IPS DF 19.7 (cell line): ENCODE measurements around the gene UIMC1.
"Not testable (repeated sequence)": the region's sequence is repeated elsewhere in the genome, so short reads cannot be mapped to it uniquely, and the experiment has no call there.

ENCODE experiments used
- DNase-seq: peaks from one replicate; pipeline ENCODE4 v3.0.0-alpha.2; 2013; ENCODE audit warnings: low read depth, low spot score

The UIMC1 gene

GRCh38 chr5:177006265-177006972 lies at the start of gene UIMC1:
TSS of gene UIMC1 (minus strand) at chr5:177006779. CDS start at chr5:176982615, 24,164 bp downstream.
- DNase-seq, result peak; percentile 61

DNA sequence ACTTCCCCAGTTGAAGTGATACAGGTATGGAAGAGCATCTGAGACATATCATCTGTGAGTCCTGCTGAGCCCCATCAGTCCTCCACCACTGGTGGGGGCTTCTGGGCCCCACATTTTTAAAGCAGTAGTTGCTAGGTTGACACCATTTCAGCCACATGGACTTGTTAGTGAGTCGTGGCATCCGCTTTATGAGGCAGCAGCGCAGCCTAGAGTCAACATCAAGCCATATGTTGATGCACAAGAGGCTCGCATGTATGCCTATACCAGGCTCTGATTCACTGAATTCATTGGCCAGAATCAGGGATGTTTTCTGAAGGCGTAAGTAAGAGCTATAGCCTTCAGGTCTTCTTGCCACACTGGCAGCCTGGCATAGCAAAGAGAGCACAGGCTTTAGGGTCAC lies 42.7 kb upstream of the UIMC1 start:
- no peak for DNase-seq

- DNase-seq, result not testable (repeated sequence)
Observed at GRCh38 chr5:177048531-177048930, 42.0 kb upstream of the UIMC1 start.

DNA sequence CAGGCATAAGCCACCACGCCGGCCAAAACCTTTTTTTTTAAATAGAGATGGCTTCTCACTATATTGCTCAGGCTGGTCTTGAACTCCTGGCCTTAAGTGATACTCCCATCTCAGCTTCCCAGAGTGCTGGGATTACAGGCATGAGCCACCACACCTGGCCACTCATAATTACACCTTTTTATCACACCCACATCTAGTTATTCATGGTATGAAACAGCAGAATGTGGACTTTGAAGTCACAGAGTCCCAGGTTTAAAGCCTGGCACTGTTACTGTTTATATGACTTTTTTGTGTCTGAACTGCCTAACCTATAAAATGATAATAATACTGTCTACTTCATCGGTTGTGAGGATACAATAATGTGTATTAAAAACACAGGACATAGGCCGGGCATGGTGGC lies 39.1 kb upstream of the UIMC1 start:
- DNase-seq, result no peak

GRCh38 chr5:177044641-177045040 lies 38.1 kb upstream of the UIMC1 start:
- no peak for DNase-seq

DNA sequence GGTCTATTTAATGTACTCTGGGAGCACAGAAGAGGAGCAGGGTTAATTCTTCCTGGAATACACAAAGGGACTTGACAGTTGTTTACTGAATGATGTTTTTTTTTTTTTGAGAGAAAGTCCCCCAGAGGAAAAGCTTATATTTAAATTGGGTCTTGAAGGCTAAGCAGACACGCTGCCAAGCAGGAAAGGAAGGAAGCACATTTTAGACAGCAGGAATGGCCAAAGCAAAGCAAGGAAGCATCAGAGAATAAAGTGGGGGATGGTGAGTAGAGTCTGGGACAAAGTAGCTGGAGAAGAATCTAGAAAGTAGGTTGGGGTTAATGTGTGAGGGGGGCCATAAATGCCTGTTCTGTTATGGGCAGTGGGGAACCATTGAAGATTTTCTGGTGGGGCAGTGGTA lies 37.4 kb upstream of the UIMC1 start:
- DNase-seq, result no peak

DNA sequence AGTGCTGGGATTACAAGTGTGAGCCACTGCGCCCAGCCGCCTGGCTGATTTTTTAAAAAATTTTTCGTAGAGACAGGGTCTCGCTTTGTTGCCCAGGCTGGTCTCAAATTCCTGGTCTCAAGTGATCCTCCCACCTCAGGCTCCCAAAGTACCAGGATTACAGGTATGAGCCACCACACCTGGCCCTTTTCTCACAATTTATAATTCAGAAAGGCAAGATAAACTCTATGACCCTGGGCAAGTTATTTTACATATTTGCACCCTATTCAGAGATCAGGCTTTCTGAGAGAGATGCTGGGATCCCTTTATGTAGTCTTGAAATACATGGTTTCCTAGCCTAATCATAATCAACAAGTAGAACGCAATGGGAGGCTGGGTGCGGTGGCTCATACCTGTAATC lies 36.5 kb upstream of the UIMC1 start:
- no peak for DNase-seq

DNA sequence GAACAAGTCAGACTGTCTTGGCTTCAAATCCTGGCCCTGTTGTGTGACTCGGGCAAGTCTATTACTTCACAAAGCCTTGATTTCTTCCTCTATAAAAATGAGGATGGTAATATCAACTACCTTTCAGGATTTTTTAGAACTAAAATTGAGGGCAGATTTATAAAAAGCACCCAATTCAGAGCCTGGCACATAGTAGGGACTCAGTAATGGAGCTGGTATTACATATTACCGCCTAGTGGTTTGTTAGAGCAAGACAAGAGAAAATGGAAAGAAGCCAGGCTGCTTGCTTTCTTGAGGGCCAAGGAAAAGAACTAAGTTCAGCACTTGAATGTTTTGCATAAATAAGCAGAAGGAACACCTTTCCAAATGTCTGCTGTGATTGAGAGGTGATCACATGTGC lies 35.4 kb upstream of the UIMC1 start:
- DNase-seq, result no peak

- DNase-seq, result no peak
Observed at GRCh38 chr5:177040814-177041420, 34.3 kb upstream of the UIMC1 start.

DNA sequence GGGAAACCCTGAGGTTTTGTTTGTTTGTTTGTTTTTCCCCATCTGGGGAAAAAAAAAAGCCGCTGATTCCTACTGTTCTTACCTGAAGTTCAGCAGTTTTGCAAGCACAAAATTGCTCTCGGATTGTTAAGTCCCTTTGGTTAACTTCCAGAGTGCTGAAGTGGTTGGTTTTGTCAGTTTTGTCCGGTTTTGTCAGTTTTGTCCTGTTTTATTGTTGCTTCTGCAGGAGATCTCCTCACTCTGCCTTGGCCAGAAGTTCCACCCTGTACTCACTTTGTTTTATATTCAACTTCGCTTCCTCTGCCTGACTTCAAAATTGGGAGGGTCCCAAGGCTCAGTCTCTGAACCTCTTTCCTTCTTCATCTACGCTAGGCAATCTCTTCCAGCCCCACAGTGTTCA lies 30.3 kb upstream of the UIMC1 start:
- no peak for DNase-seq

- DNase-seq, result no peak
Observed at GRCh38 chr5:177036443-177036842, 29.9 kb upstream of the UIMC1 start.

DNA sequence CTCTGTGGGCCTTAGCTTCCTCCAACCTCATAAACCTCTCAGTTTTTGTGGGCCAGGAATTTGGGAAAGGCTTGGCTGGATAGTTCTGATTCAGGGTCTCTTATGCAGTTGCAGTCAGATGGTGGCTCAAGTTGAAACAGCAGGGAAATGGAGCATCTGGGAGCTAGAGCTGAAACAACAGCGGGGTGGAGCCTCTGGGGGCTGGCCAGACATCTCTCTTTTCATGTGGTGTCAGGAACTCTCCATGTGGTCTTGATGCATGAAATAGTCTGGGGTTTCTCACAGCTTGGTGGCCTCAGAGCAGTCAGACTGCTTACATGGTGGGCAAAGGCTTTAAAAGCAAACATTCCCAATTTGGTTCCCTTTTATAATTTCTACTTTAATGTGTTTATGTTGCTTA lies 29.4 kb upstream of the UIMC1 start:
- no peak for DNase-seq

- DNase-seq, result no peak
Observed at GRCh38 chr5:177029498-177029897, 22.9 kb upstream of the UIMC1 start.

DNA sequence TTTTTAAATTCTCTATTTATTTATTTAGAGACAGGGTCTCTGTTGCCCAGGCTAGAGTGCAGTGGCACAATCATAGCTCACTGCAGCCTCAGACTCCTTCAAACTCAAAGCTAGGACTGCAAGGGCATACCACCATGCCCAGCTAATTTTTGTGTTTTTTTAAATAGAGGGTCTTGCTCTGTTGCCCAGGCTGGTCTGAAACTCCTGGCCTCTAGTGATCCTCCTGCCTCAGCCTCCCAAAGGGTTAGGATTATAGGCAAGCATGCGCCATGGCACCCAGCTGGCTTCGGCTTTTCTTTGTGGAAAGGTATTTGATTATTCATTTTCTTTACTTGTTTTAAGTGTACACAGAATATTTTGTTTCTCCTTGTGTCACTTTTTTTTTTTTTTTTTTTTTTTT lies 21.1 kb upstream of the UIMC1 start:
- no peak for DNase-seq

GRCh38 chr5:177025101-177025601 lies 18.6 kb upstream of the UIMC1 start:
- no peak for DNase-seq

- no peak for DNase-seq
Observed at GRCh38 chr5:177024559-177024958, 18.0 kb upstream of the UIMC1 start.

DNA sequence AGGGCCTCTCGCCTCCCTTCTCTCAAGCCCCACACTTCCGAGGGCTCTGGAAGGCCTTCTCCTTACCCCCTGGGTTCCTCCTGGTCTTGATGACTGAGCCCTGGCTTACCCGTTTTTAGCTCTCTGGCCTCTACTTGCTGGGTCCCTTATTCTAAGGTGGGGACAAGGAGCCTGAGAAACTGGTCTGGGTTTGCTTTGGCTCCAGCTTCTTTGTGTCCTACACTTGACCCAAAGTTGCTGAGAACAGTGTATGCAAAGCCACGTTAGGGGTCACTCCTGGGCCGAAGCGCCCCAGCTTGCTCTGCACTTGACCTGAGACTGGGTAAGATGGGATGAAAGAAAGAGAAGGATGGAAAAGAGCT lies 16.7 kb upstream of the UIMC1 start:
- no peak for DNase-seq

- DNase-seq, result peak; percentile 86
Observed at GRCh38 chr5:177022386-177023302, 16.1 kb upstream of the UIMC1 start, which contains the start of gene ZNF346. TSS of gene ZNF346 (plus strand) at chr5:177022696. CDS start at chr5:177022739, 43 bp downstream.

- no peak for DNase-seq
Observed at GRCh38 chr5:177020033-177020432, 13.5 kb upstream of the UIMC1 start.

DNA sequence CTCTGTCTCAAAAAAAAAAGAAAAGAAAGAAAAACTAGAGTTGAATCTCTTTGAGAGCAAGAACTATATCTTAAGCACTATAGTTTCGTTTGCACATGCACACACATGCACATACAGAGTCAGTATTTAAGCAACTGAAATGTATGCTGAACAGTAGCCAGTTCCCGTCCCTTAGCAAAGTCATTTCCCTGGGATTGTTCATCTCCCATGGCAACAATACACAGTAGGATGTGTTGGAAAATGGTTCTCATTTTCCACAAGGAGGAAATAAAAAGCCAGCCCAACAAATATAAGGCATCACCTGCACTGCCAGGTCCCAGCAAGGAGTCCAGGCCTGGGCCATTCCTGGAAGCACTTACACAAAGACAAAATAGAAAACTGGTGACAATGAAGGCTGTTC lies 11.8 kb upstream of the UIMC1 start:
- DNase-seq, result no peak

DNA sequence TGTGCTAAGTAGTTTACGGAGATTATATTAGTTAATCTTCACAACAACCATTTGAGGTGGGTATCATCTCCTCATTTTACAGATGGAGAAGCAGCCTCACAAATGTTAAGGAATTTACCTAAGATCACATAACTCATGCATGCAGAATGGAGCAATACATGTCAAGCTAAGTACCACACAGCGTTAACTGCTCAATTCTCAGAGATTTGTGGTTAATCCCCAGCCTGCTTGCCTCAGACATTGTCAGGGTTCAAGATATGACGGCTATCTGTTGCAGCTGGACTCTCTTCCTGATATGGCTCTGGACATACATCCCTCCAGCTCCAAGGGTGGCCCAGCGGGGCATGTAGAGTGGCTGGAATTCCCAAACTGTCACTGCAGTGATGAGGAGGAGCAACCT lies 8.6 kb upstream of the UIMC1 start:
- no peak for DNase-seq

- no peak for DNase-seq
Observed at GRCh38 chr5:177010153-177010552, 3.6 kb upstream of the UIMC1 start.
